GM21528 (cell line): ENCODE measurements around the gene YY2.
"Not testable (repeated sequence)": the region's sequence is repeated elsewhere in the genome, so short reads cannot be mapped to it uniquely, and the experiment has no call there.

Experiments used
- ATAC-seq: cut with Tn5 transposase; IDR thresholded peaks from one replicate; pipeline ENCODE4 v1.9.1; 2021; ENCODE audit warnings: mild to moderate bottlenecking, moderate library complexity; ENCODE audit not compliant: unreplicated experiment, low FRiP score

The YY2 gene

GRCh38 chrX:21855937-21856415 lies at the start of gene YY2:
TSS of gene YY2 (plus strand) at chrX:21855987. CDS start at chrX:21856485, 498 bp downstream.
- no peak for ATAC-seq

- ATAC-seq: no peak
Measured at GRCh38 chrX:21806691-21807090, 49.1 kb upstream of the YY2 start.

DNA sequence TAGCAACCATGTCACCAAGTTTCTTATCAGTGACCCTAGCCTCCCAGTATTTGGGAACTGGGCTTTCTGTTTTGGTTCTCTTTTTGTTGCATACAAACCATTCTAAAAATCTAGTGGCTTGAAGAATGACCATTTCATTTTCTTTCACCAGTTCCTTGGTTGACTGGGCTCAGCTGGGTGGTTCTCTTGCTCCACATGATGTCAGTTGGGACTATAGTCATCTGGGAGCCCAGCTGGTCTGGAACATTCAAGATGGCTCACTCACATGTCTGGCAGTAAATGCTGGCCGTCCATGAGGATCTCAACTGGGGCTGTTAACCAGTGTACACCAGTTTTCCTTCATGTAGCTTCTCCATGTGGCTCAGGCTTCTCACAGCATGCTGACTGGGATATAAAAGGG lies 44.0 kb upstream of the YY2 start:
- no peak for ATAC-seq

GRCh38 chrX:21812628-21813027 lies 43.2 kb upstream of the YY2 start:
- no peak for ATAC-seq

GRCh38 chrX:21813612-21814368 lies 42.0 kb upstream of the YY2 start:
- no peak for ATAC-seq

DNA sequence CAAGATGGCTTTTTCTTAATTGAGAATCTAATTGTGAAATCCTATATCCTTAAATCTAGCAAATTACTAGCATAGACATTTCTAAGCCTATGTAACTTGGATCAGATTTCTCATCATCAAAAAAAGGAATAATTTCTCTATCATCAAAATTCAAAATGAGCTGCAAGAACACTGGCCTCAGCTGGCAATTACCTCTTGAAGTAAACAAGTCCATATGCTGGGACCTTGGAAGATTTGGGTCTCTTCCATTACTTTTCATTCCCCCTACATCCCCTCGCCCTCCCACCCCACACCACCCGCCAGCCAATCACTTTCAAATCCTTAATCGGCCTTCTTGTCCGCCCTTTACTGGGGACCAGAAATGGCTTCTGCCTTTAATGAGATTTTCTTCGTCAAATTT lies 39.7 kb upstream of the YY2 start:
- no peak for ATAC-seq

DNA sequence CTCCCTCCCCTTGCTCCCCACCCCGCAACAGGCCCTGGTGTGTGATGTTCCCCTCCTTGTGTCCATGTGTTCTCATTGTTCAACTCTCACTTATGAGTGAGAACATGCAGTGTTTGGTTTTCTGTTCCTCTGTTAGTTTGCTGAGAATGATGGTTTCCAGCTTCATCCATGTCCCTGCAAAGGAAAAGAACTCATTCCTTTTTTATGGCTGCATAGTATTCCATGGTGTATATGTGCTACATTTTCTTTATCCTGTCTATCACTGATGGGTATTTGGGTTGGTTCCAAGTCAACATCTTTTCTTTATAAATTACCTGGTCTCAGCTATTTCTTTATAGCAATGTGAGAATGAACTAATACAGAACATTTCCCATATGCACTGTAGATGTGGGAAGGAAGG lies 35.6 kb upstream of the YY2 start:
- ATAC-seq: not testable (repeated sequence)

GRCh38 chrX:21821875-21822274 lies 33.9 kb upstream of the YY2 start:
- no peak for ATAC-seq

- ATAC-seq: no peak
Measured at GRCh38 chrX:21831496-21831895, 24.3 kb upstream of the YY2 start.

GRCh38 chrX:21837056-21837455 lies 18.7 kb upstream of the YY2 start:
- no peak for ATAC-seq

DNA sequence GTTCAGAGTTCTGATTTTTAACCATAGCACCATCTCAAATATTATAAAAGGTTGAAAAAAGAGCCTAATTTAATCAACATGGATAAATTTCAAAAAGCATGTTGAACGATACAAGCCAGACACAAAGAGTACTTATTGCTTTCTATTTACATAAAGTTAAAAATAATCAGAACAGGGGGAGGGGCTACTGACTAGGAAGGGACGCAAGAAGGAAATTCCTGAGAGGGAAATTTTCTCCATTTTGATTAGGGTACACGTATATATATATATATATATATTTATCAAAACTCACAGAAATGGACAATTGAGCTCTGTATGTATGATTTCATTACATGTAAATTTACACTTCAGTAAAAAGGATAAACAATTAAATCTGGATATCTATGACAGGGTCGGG lies 16.9 kb upstream of the YY2 start:
- peak; percentile 13 for ATAC-seq

DNA sequence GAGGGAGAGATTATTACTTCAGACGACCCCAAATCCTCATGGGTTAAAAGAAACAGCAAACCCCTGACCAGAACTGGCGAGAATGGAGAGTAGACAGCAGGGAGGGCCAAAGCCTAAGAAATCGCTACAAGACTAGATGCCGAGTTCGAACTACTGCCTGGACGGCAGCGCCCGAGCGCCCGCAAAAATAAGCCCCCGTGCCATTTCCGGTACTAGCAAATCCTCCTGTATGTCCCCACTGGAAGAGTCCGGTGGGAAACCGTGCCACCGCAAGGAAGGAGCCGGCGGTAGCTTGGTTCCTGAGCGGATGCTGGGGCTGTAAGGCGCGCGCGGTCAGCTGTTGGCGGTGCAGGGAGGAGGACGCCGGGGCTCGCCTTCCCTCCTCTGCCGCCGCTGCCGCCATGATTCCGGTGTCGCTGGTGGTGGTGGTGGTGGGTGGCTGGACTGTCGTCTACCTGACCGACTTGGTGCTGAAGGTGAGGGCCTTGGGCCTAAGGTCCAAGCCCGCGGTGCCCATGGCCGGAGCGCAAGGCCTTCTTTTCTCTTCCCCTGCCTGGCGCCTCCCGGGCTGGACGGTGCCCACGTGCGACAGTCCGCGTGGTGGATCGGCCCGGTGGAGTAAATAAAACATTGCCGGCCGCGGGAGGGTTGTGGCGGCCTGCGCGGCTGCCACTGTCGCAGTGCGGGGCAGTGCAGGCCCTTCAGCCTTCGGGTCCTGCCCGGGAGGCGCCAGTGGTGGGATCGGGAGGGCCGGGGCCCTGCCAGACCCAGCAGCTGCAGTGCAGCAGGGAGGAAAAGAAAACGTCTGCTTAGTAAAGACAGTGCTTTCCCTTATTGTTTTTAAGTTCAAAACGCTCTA lies 16.2 kb upstream of the YY2 start, which contains the start of gene MBTPS2:
Gene MBTPS2, plus strand, starts transcription at position 284 of the 859 bp plus-strand sequence. Its CDS starts 118 bp downstream, at position 402.
- peak; percentile 88 for ATAC-seq

- no peak for ATAC-seq
Measured at GRCh38 chrX:21840193-21840545, 15.6 kb upstream of the YY2 start.

- ATAC-seq: no peak
Measured at GRCh38 chrX:21843179-21843578, 12.6 kb upstream of the YY2 start.

DNA sequence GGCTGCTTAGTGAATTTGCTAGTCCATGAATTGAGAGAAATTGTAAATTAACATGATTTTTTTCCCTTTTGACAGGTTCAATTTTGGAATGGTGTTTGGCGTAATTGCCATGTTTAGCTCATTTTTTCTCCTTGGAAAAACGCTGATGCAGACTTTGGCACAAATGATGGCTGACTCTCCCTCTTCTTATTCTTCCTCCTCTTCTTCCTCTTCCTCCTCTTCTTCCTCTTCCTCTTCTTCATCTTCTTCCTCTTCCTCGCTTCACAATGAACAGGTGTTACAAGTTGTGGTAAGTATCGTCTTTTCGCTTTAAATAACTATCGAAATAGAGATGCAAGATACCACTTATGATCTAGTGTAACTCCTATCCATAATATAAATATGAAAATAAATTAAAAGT lies 10.7 kb upstream of the YY2 start:
- no peak for ATAC-seq

GRCh38 chrX:21847342-21847741 lies 8.4 kb upstream of the YY2 start:
- ATAC-seq: no peak

DNA sequence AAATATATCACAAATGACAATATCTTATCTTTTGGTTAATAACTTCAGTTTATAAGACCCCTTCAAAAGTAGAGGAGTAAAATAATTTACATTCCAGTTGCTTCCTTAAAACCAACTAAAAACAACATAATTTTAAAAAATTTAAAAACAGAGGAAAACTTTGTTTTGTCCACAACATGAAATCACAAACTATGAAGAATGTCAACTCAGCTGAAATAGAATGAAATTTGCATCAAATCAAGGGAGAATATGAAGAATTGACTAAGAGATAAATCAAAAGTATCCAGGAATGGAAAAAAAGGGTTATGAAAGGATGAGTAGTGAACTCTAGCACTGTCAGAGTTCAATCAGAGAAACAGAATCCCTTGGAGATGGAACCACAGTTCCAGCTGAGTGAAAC lies 2.2 kb upstream of the YY2 start:
- ATAC-seq: no peak

DNA sequence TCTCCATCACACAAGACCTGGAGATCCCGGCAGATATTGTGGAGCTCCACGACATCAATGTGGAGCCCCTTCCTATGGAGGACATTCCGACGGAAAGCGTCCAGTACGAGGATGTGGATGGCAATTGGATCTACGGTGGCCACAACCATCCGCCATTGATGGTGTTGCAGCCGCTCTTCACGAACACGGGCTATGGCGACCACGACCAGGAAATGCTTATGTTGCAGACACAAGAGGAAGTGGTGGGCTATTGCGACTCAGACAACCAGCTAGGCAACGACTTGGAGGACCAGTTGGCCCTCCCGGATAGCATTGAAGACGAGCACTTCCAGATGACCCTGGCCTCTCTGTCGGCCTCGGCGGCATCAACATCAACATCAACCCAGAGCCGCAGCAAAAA lies 717 bp downstream of the YY2 start:
- ATAC-seq: no peak

DNA sequence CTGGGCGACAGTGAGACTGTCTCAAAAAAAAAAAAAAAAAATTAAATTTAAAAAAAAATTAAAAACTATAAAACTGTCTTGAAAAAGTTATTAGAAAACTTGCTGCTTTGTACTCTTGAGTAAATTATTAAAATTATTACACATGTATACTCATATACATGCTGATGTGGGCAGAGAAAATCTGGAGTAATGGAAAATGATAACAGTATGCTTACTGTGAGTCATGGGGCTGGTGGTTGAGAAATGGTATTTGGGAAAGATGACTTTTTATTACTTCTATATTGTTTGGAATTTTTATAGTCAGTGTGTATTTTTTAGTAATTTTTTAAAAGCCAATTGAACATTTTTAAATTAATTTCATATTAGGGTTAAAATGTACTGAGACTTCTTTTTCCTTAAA lies 7.5 kb downstream of the YY2 start:
- ATAC-seq: no peak

- ATAC-seq: no peak
Measured at GRCh38 chrX:21865436-21865835, 9.6 kb downstream of the YY2 start.

- no peak for ATAC-seq
Measured at GRCh38 chrX:21870494-21870893, 14.7 kb downstream of the YY2 start.
